GM19193 (cell line): ENCODE measurements around the gene OS9.
A peak's percentile ranks its signal among the peaks of the same experiment; 100 is the strongest.

Experiments
- POLR2A ChIP-seq: IDR thresholded peaks from 4 replicates; pipeline ENCODE4 v1.6.1; 2011; ENCODE audit not compliant: insufficient read depth, insufficient read length; ENCODE audit errors: extremely low read depth

The OS9 gene

DNA sequence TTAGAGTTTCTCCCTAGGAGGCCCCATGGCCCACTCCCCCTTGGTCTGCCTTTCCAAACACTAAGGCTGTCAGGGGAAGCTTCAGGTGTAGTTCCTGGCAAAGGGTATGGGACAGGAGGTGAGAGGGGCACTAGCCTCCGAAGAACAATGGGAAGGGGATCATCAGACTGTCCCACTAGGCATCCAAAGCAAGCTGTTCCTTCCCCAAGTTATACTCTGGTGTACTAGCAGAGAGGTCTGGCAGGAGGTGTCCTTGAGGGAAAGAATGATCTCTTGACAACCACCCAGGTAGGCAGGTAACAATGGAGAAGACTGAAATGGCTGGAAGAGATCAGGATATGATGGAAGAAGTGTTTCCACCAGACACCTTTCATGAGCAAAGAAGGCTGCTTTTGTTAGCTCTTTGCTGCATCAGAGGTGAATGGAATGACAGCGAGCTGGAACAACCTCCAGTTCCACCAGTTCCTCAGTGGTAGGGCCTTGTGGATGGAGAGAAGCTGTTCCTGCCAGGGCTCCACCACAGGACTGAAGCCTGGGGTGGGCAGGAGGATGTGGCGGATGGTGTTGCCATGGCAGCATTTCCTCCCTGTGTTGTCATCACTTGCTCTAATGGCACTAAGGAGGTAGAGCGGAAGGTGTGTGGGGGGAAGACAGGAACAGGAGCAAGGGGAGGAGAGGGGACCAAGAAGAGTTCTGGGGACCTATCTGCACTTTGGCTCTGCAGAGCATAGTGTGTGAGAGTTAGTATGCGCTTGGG lies 46.9 kb downstream of the OS9 start:
- no peak for TF ChIP-seq POLR2A

GRCh38 chr12:57741413-57741789 lies 47.5 kb downstream of the OS9 start:
- no peak for TF ChIP-seq POLR2A

- TF ChIP-seq POLR2A = peak; percentile 54
These were observed 48.2 kb downstream of the OS9 start for GRCh38 chr12:57741844-57742738.

- no peak for TF ChIP-seq POLR2A
These were observed 49.8 kb downstream of the OS9 start for GRCh38 chr12:57743769-57744168.

- TF ChIP-seq POLR2A = no peak
These were observed 50.4 kb downstream of the OS9 start for GRCh38 chr12:57744194-57744776.

DNA sequence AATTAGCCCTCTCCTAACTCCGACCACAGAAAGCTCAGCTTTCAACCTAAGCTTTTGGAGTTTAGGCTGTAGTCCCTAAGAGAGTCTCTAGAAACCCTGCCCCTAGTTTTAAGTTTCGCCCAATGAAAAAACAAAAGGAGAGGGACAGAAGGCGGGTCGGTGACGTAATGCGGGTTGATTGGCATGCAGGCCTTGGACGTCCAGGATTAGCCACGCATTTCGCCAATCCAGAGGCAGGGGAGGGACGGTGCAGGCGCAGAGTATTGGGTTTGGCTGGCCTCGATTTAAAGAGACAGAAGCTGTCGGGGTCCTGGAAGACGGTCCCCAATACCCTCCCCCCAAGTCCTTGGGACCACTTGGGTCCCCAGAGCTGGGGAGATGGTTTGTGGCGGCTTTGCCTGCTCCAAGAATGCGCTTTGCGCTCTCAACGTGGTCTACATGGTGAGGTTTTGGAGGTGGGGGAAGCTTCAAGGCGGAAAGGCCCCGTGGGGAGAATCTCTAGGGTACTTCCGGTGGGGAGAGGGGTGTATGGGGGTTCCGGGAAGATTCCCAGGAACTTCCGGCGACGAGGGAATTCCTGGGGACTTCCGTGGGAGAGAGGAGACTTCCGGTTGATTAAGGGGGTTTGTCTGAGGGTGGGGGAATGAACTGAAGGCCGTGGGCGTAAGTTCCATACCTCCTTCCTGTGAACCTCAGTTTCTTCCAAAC lies 51.0 kb downstream of the OS9 start, which contains the start of gene TSPAN31:
TSS of gene TSPAN31 (plus strand) at position 263 of the 708 bp plus-strand sequence. CDS start at position 379, 116 bp downstream.
- TF ChIP-seq POLR2A = peak; percentile 81

- no peak for TF ChIP-seq POLR2A
These were observed 51.6 kb downstream of the OS9 start for GRCh38 chr12:57745485-57745881.

DNA sequence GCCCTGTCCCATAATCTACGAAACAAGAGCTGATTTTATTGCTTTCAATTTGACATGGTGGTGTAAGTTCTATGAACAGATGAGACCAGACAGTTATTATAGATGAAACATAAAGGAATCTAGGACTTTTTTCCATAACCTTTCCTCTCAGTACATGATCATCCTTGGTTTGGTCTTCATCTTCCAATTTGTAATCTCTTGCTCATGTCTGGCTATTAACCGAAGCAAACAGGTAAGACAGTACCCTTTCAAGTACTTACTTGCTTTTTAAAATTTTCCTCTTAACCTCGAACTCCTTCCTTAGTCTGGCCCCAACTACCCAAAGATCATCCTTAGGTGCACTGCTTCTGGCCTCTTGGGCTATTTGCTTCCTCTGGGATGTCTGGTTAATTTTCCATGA lies 52.1 kb downstream of the OS9 start:
- no peak for TF ChIP-seq POLR2A

DNA sequence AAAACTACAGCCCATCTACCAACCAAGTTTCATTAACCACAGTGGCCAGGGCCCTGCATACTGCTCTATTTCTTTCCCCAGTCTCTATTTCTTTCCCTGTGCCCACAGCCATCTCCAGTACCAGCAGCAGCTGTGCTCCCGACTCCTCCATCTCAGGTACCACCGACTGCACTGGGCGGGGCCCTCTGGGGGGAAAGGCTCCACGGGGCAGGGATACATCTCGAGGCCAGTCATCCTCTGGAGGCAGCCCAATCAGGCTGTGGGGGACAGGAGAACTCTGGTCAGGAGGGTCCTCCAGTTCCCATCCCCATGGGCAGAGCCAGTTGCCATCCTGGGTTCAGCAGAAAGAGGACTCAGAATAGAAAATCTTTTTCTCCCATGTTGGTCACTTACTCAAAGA lies 55.1 kb downstream of the OS9 start:
- TF ChIP-seq POLR2A = no peak

DNA sequence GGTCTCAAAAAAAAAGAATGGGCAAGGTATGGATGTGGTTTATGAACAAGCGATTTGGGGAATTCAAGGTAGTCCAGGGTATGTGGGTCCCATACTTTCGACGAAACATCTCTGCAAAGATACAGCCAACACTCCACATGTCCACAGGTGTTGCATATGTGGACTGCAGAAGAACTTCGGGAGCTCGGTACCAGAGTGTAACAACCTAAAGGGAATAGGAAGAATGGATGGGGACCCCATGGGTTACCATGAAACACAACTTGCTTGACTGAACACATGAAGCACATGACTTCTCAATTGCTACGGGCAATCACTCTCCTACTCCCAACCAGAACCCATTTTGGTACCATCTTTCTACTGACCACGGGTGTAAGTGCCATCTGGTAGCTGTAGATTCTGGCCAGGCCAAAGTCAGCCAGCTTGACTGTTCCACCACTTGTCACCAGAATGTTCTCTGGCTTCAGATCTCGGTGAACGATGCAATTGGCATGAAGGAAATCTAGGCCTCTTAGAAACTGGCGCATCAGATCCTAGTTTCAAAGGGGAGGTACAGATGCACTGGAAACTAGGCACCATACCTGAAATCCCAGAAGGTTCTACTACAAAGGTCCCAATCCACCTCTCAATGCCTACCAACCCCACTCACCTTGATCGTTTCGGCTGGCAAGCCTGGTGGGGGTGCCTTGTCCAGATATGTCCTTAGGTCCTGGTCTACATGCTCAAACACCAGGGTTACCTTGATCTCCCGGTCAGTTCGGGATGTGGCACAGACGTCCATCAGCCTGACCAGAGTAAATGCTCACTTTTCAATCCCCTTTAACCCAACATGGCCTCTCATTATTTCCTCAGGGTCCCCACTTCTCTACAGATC lies 56.9 kb downstream of the OS9 start:
- no peak for TF ChIP-seq POLR2A

- TF ChIP-seq POLR2A = no peak
These were observed 57.5 kb downstream of the OS9 start for GRCh38 chr12:57751432-57751787.

DNA sequence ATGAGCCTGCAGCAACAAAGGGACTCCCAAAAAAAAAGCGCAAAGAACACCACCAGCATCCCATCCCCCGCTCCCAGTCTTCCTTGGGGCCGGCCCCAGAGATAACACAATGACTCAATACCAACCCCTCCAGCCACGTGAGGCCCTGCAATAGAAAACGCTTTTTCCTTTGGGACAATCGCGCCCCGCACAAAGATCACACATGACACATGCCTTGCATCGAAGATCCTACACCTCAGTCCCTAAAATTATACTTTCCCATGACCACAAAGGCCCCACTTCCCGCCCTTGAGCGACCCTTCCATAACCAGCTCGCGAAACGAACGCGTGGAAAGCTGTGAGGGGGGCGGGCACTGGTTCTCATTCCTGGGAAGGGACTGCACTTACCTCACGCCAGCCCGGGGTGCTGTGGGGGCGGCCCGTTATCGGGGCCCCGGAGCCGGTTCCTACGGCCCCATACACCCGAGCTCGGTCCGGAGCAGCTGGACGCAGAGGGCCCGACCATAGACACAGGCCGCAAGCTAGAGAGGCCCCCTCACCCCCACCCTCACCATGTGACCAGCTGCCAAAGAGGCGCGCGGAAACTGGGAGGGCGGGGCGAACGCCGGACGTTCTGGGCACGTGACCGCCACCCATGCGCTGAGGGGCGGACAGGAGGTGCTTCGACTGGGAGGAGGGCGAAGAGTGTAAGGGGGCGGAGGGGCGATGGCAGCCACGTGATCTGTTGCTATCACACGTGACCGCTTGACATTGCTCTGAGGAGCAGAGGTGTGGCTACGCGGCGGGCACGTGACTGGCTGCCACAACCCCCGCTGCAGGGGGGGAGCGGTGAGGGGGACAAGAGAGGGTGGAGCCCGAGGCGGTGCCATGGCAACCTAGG lies 58.1 kb downstream of the OS9 start, which contains the start of gene CDK4:
TSS of gene CDK4 (minus strand) at position 523 of the 880 bp plus-strand sequence. CDS start 593 bp downstream, outside the sequence.
- TF ChIP-seq POLR2A = peak; percentile 86

GRCh38 chr12:57752668-57753000 lies 58.7 kb downstream of the OS9 start:
- TF ChIP-seq POLR2A = no peak

DNA sequence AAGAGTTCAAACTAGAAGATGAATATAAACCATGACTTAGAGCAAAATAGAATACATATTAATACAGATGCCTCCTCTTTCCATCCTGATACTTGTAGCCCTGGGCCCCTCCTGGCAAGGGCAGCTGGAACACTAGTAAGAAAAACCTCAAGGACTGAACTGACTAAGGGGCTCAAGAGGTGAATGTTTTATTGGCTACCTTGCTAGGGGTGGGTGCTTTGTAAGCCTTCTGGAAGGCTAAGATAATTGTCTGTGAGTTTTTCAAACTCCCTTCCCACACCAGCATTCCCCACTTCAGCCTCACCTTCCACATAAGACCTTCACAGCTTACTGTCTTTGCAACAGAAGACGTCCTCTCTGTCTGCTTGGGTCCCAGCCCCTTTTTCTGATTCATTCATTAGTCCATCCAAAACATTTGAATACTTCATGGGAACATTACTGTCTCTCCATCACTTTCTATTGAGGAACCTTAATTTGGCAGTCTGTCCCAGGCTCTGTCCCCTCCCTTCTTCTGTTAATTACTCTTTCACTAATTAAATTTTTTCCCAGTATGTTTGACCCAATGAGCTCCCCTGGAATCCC lies 59.9 kb downstream of the OS9 start:
- no peak for TF ChIP-seq POLR2A
